Neural cell (in vitro differentiated cells): ENCODE results near the gene SIK3. TPM values are rescaled to one million over a fixed set of nuclear protein-coding genes. Genes with fewer than 3 reads are reported as not detected.

Experiments used
- H2AFZ ChIP-seq: fragments of 200-600, 300-800 bp; sonication (generic), shearing (Covaris generic); 2 replicates; pipeline ENCODE4 v1.6.0; 2014; ENCODE audit warnings: low read depth, mild to moderate bottlenecking, antibody characterized with exemption, low read length, moderate library complexity
- H3F3A ChIP-seq: fragments of 200-600 bp; shearing (Covaris generic); 2 replicates; pipeline ENCODE4 v1.6.1; 2016; ENCODE audit warnings: mild to moderate bottlenecking, moderate library complexity, mixed read lengths, antibody characterized with exemption, low read length; ENCODE audit not compliant: insufficient read depth, poor library complexity, severe bottlenecking
- H3K27ac ChIP-seq: fragments of 200-600, 300-800 bp; sonication (generic), shearing (Covaris generic); 2 replicates; pipeline ENCODE4 v1.5.1; 2014; ENCODE audit warnings: mild to moderate bottlenecking, low read length, moderate library complexity
- H3K27me3 ChIP-seq: fragments of 300-800, 200-600 bp; sonication (generic), shearing (Covaris generic); 2 replicates; pipeline ENCODE4 v1.6.0; 2014; ENCODE audit warnings: mild to moderate bottlenecking, low read depth, low read length, moderate library complexity; ENCODE audit not compliant: insufficient read depth
- H3K36me3 ChIP-seq: fragments of 300-800, 200-600 bp; sonication (generic), shearing (Covaris generic); 2 replicates; pipeline ENCODE4 v1.5.1; 2014; ENCODE audit warnings: mild to moderate bottlenecking, antibody characterized with exemption, low read length, moderate library complexity; ENCODE audit not compliant: insufficient read depth
- H3K4me2 ChIP-seq: fragments of 300-800, 200-600 bp; sonication (generic), shearing (Covaris generic); 2 replicates; pipeline ENCODE4 v1.6.0; 2014; ENCODE audit warnings: mild to moderate bottlenecking, low read length
- H3K4me3 ChIP-seq: fragments of 300-800, 200-600 bp; sonication (generic), shearing (Covaris generic); 2 replicates; pipeline ENCODE4 v1.5.1; 2014; ENCODE audit warnings: mild to moderate bottlenecking, low read length, moderate library complexity
- H3K79me2 ChIP-seq: fragments of 200-600 bp; shearing (Covaris generic); replicated peaks from 2 replicates; pipeline ENCODE4 v1.6.0; 2014; ENCODE audit warnings: mild to moderate bottlenecking, low read length, moderate library complexity; ENCODE audit not compliant: insufficient read depth
- H3K9ac ChIP-seq: fragments of 300-800, 200-600 bp; sonication (generic), shearing (Covaris generic); 2 replicates; pipeline ENCODE4 v1.6.1; 2016; ENCODE audit warnings: mild to moderate bottlenecking, low read length, mixed read lengths
- H3K9me2 ChIP-seq: fragments of 200-600 bp; shearing (Covaris generic); 2 replicates; pipeline ENCODE4 v1.6.1; 2016; ENCODE audit warnings: mild to moderate bottlenecking, low read length, mixed read lengths; ENCODE audit not compliant: insufficient read depth
- H3K9me3 ChIP-seq: fragments of 200-600, 300-800 bp; sonication (generic), shearing (Covaris generic); 2 replicates; pipeline ENCODE4 v1.6.1; 2016; ENCODE audit warnings: mild to moderate bottlenecking, mixed run types, low read length, moderate library complexity, mixed read lengths
- H4K20me1 ChIP-seq: fragments of 200-600 bp; shearing (Covaris generic); 2 replicates; pipeline ENCODE4 v1.6.1; 2016; ENCODE audit warnings: mild to moderate bottlenecking, mixed run types; ENCODE audit not compliant: insufficient read depth
- EP300 ChIP-seq: fragments of 450-650 bp; conservative IDR thresholded peaks from 2 replicates; pipeline ENCODE4 v1.6.1; 2014; ENCODE audit warnings: antibody characterized with exemption, mild to moderate bottlenecking, moderate library complexity; ENCODE audit not compliant: poor library complexity, severe bottlenecking
- EZH2 ChIP-seq: fragments of 200-600, 300-800 bp; shearing (Covaris generic), sonication (generic); IDR thresholded peaks from 2 replicates; pipeline ENCODE4 v1.6.1; 2014; ENCODE audit warnings: antibody characterized with exemption, low read length, borderline replicate concordance, mild to moderate bottlenecking; ENCODE audit not compliant: insufficient read depth, poor library complexity, severe bottlenecking
- MXI1 ChIP-seq: fragments of 450-650 bp; conservative IDR thresholded peaks from 2 replicates; pipeline ENCODE4 v1.6.1; 2014; ENCODE audit warnings: antibody characterized with exemption, mild to moderate bottlenecking; ENCODE audit not compliant: poor library complexity, severe bottlenecking
- POLR2AphosphoS5 ChIP-seq: IDR thresholded peaks from 2 replicates; pipeline ENCODE4 v1.6.1; 2012
- RAD21 ChIP-seq: fragments of 450-650 bp; conservative IDR thresholded peaks from 2 replicates; pipeline ENCODE4 v1.6.1; 2014; ENCODE audit warnings: antibody characterized with exemption, mild to moderate bottlenecking, moderate library complexity
- REST ChIP-seq: IDR thresholded peaks from 2 replicates; pipeline ENCODE4 v1.6.1; 2012; ENCODE audit warnings: borderline replicate concordance
- SMC3 ChIP-seq: fragments of 450-650 bp; conservative IDR thresholded peaks from 2 replicates; pipeline ENCODE4 v1.6.1; 2014; ENCODE audit warnings: antibody characterized with exemption, mild to moderate bottlenecking, moderate library complexity; ENCODE audit not compliant: poor library complexity
- TAF1 ChIP-seq: IDR thresholded peaks from 2 replicates; pipeline ENCODE4 v1.6.1; 2012; ENCODE audit warnings: low read depth
- polyA plus RNA-seq: library from polyadenylated mRNA; depleted of rRNA; stranded (reverse); fragments of >200 nt; gene quantifications from 2 replicates; pipeline ENCODE4 v1.2.3, GENCODE V29; 2014
- TF ChIP-seq, protein P1 (sequence below): fragments of 450-650 bp; IDR thresholded peaks from 2 replicates; pipeline ENCODE4 v1.5.1; 2014; ENCODE audit warnings: antibody characterized with exemption, mild to moderate bottlenecking, moderate library complexity; ENCODE audit not compliant: poor library complexity, severe bottlenecking

Gene SIK3
- polyA plus RNA-seq, 1 donor from 2014 or later: 11.2 TPM

- H3K9me3 ChIP-seq: no peaks in the 10 kb centered on the region
- H3K79me2 ChIP-seq: peaks cover 28% of the 10 kb centered on the region
- H3K36me3 ChIP-seq: no peaks in the 10 kb centered on the region
- TF ChIP-seq TAF1: no peak
- no peak for TF ChIP-seq EZH2
- no peak for TF ChIP-seq REST
- TF ChIP-seq EP300: no peak
- TF ChIP-seq, protein P1, sequence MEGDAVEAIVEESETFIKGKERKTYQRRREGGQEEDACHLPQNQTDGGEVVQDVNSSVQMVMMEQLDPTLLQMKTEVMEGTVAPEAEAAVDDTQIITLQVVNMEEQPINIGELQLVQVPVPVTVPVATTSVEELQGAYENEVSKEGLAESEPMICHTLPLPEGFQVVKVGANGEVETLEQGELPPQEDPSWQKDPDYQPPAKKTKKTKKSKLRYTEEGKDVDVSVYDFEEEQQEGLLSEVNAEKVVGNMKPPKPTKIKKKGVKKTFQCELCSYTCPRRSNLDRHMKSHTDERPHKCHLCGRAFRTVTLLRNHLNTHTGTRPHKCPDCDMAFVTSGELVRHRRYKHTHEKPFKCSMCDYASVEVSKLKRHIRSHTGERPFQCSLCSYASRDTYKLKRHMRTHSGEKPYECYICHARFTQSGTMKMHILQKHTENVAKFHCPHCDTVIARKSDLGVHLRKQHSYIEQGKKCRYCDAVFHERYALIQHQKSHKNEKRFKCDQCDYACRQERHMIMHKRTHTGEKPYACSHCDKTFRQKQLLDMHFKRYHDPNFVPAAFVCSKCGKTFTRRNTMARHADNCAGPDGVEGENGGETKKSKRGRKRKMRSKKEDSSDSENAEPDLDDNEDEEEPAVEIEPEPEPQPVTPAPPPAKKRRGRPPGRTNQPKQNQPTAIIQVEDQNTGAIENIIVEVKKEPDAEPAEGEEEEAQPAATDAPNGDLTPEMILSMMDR: no peak
- TF ChIP-seq SMC3: no peak
- no peak overlapping the region for H3K4me3 ChIP-seq
- no peaks in the 10 kb centered on the region for H4K20me1 ChIP-seq
- H3K27me3 ChIP-seq: no peaks in the 10 kb centered on the region
- no peak overlapping the region for H2AFZ ChIP-seq
- H3K9me2 ChIP-seq: no peaks in the 10 kb centered on the region
- no peaks in the 10 kb centered on the region for H3F3A ChIP-seq
- no peak overlapping the region for H3K4me2 ChIP-seq
- no peak overlapping the region for H3K27ac ChIP-seq
- no peak overlapping the region for H3K9ac ChIP-seq
These were observed 23.0 kb downstream of the SIK3 start for GRCh38 chr11:117075186-117075585.

GRCh38 chr11:117074119-117074518 lies 24.1 kb downstream of the SIK3 start:
- peaks cover 18% of the 10 kb centered on the region for H3K79me2 ChIP-seq

More at GRCh38 chr11:117074119-117074518, 24.1 kb downstream of the SIK3 start:
- no peaks in the 10 kb centered on the region for H3K9me3 ChIP-seq
- no peaks in the 10 kb centered on the region for H3K9me2 ChIP-seq
- no peak overlapping the region for H3K4me2 ChIP-seq
- no peak overlapping the region for H3K4me3 ChIP-seq
- H4K20me1 ChIP-seq: no peaks in the 10 kb centered on the region
- no peak overlapping the region for H2AFZ ChIP-seq
- TF ChIP-seq POLR2AphosphoS5 (no peak), SMC3 (no peak), RAD21 (no peak), MXI1 (no peak), REST (no peak), TAF1 (no peak), EZH2 (no peak), EP300 (no peak)
- TF ChIP-seq, protein P1: no peak
- H3F3A ChIP-seq: no peaks in the 10 kb centered on the region
- no peak overlapping the region for H3K9ac ChIP-seq
- H3K36me3 ChIP-seq: no peaks in the 10 kb centered on the region
- H3K27ac ChIP-seq: no peak overlapping the region
- no peaks in the 10 kb centered on the region for H3K27me3 ChIP-seq
